ENCODE results near the gene GAPVD1.
"Not testable (repeated sequence)": the region's sequence is repeated elsewhere in the genome, so short reads cannot be mapped to it uniquely, and the experiment has no call there.

GAPVD1 gene

GRCh38 chr9:125261501-125262293 lies at the start of gene GAPVD1:
TSS of gene GAPVD1 (plus strand) at chr9:125261826. CDS start at chr9:125298922, 37,096 bp downstream.
- peak; percentile 97 for ATAC-seq (replicated peaks)
- H3K27ac Mint-ChIP-seq = peak within 1 kb of the TSS; percentile 99
- DNase-seq = peak; percentile 92
- H3K4me1 Mint-ChIP-seq = peaks cover 22 to 50% of the 10 kb centered on the region in 2 donors
- H3K36me3 Mint-ChIP-seq = peaks cover 8 to 26% of the 10 kb centered on the region in 2 donors
- peak within 1 kb of the TSS; percentile 98 to 99 for H3K4me3 Mint-ChIP-seq
- H3K9me3 Mint-ChIP-seq = no peaks in the 10 kb centered on the region
- H3K27me3 Mint-ChIP-seq = no peaks in the 10 kb centered on the region

GRCh38 chr9:125214186-125214585 lies 47.4 kb upstream of the GAPVD1 start:
- H3K36me3 Mint-ChIP-seq = peaks cover 28 to 48% of the 10 kb centered on the region in 2 donors
- ATAC-seq (replicated peaks) (no peak), DNase-seq (no peak)
- no peaks in the 10 kb centered on the region for H3K27me3 Mint-ChIP-seq
- no peak overlapping the region for H3K27ac Mint-ChIP-seq
- peaks cover 0 to 2% of the 10 kb centered on the region in 2 donors for H3K4me1 Mint-ChIP-seq
- H3K9me3 Mint-ChIP-seq = no peaks in the 10 kb centered on the region
- no peak overlapping the region for H3K4me3 Mint-ChIP-seq

GRCh38 chr9:125218621-125219020 lies 43.0 kb upstream of the GAPVD1 start:
- no peak for DNase-seq
- H3K36me3 Mint-ChIP-seq = peaks cover 23 to 44% of the 10 kb centered on the region in 2 donors

GRCh38 chr9:125224858-125225257 lies 36.8 kb upstream of the GAPVD1 start:
- H3K4me1 Mint-ChIP-seq; H3K27ac Mint-ChIP-seq; H3K4me3 Mint-ChIP-seq; H3K27me3 Mint-ChIP-seq; H3K9me3 Mint-ChIP-seq; DNase-seq; ATAC-seq (replicated peaks): not testable (repeated sequence)
- H3K36me3 Mint-ChIP-seq = peaks cover 10 to 29% of the 10 kb centered on the region in 2 donors

More at GRCh38 chr9:125218621-125219020, 43.0 kb upstream of the GAPVD1 start:
- no peaks in the 10 kb centered on the region for H3K4me1 Mint-ChIP-seq
- H3K27ac Mint-ChIP-seq = no peak overlapping the region
- H3K9me3 Mint-ChIP-seq = no peaks in the 10 kb centered on the region
- no peak for ATAC-seq (replicated peaks)
- H3K27me3 Mint-ChIP-seq = no peaks in the 10 kb centered on the region
- H3K4me3 Mint-ChIP-seq = no peak overlapping the region

GRCh38 chr9:125227761-125228160 lies 33.9 kb upstream of the GAPVD1 start:
- Mint-ChIP-seq H3K4me1 (no peaks in the 10 kb centered on the region), H3K27me3 (no peaks in the 10 kb centered on the region), H3K9me3 (no peaks in the 10 kb centered on the region), H3K36me3 (peaks cover 11 to 23% of the 10 kb centered on the region in 2 donors), H3K27ac (no peak overlapping the region), H3K4me3 (no peak overlapping the region)
- ATAC-seq (replicated peaks) (no peak), DNase-seq (no peak)

- Mint-ChIP-seq H3K9me3 (no peaks in the 10 kb centered on the region), H3K4me1 (peaks cover 20 to 35% of the 10 kb centered on the region in 2 donors), H3K4me3 (no peak overlapping the region), H3K27me3 (no peaks in the 10 kb centered on the region), H3K36me3 (peaks cover 30 to 53% of the 10 kb centered on the region in 2 donors), H3K27ac (no peak overlapping the region)
- ATAC-seq (replicated peaks) (no peak), DNase-seq (no peak)
Observed at GRCh38 chr9:125233678-125234077, 27.9 kb upstream of the GAPVD1 start.

- H3K27ac Mint-ChIP-seq; ATAC-seq (replicated peaks); H3K4me3 Mint-ChIP-seq; DNase-seq; H3K9me3 Mint-ChIP-seq; H3K27me3 Mint-ChIP-seq: not testable (repeated sequence)
- Mint-ChIP-seq H3K36me3 (peaks cover 35 to 57% of the 10 kb centered on the region in 2 donors), H3K4me1 (peaks cover 23 to 39% of the 10 kb centered on the region in 2 donors)
Observed at GRCh38 chr9:125234099-125234498, 27.5 kb upstream of the GAPVD1 start.

GRCh38 chr9:125235804-125236519 lies 25.7 kb upstream of the GAPVD1 start:
- ATAC-seq (replicated peaks) (no peak), DNase-seq (no peak)
- peak overlapping the region; percentile 23 to 38 for H3K4me3 Mint-ChIP-seq
- peaks cover 37 to 52% of the 10 kb centered on the region in 2 donors for H3K36me3 Mint-ChIP-seq
- no peaks in the 10 kb centered on the region for H3K9me3 Mint-ChIP-seq
- peaks cover 26 to 48% of the 10 kb centered on the region in 2 donors for H3K4me1 Mint-ChIP-seq
- H3K27ac Mint-ChIP-seq = peak overlapping the region; percentile 67
- H3K27me3 Mint-ChIP-seq = no peaks in the 10 kb centered on the region

- H3K27me3 Mint-ChIP-seq; DNase-seq; ATAC-seq (replicated peaks); H3K9me3 Mint-ChIP-seq: not testable (repeated sequence)
- Mint-ChIP-seq H3K36me3 (peaks cover 40 to 56% of the 10 kb centered on the region in 2 donors), H3K4me3 (peak overlapping the region; percentile 38 to 60), H3K4me1 (peaks cover 29 to 51% of the 10 kb centered on the region in 2 donors), H3K27ac (peak overlapping the region; percentile 51)
Observed at GRCh38 chr9:125236520-125237159, 25.0 kb upstream of the GAPVD1 start.

GRCh38 chr9:125238127-125238914 lies 23.3 kb upstream of the GAPVD1 start:
- peaks cover 40 to 50% of the 10 kb centered on the region in 2 donors for H3K36me3 Mint-ChIP-seq
- peaks cover 29 to 55% of the 10 kb centered on the region in 2 donors for H3K4me1 Mint-ChIP-seq
- H3K9me3 Mint-ChIP-seq = no peaks in the 10 kb centered on the region
- peak overlapping the region; percentile 90 to 97 for H3K4me3 Mint-ChIP-seq
- ATAC-seq (replicated peaks) (no peak), DNase-seq (no peak)
- H3K27ac Mint-ChIP-seq = peak overlapping the region; percentile 67
- no peaks in the 10 kb centered on the region for H3K27me3 Mint-ChIP-seq

GRCh38 chr9:125238915-125239446 lies 22.6 kb upstream of the GAPVD1 start:
- Mint-ChIP-seq H3K4me3 (peak overlapping the region; percentile 90 to 97), H3K9me3 (no peaks in the 10 kb centered on the region), H3K27ac (peak overlapping the region; percentile 84), H3K4me1 (peaks cover 29 to 55% of the 10 kb centered on the region in 2 donors), H3K27me3 (no peaks in the 10 kb centered on the region), H3K36me3 (peaks cover 40 to 45% of the 10 kb centered on the region in 2 donors)
- no peak for DNase-seq
- ATAC-seq (replicated peaks) = no peak

GRCh38 chr9:125239631-125240597 lies 21.7 kb upstream of the GAPVD1 start:
- peak overlapping the region; percentile 90 to 97 for H3K4me3 Mint-ChIP-seq
- ATAC-seq (replicated peaks) (no peak), DNase-seq (no peak)
- H3K4me1 Mint-ChIP-seq = peaks cover 29 to 55% of the 10 kb centered on the region in 2 donors
- H3K9me3 Mint-ChIP-seq = no peaks in the 10 kb centered on the region
- H3K36me3 Mint-ChIP-seq = peaks cover 40 to 45% of the 10 kb centered on the region in 2 donors
- no peaks in the 10 kb centered on the region for H3K27me3 Mint-ChIP-seq
- H3K27ac Mint-ChIP-seq = peak overlapping the region; percentile 59

All from stimulated activated naive B cell treated with anti-CD40 and anti-IgM and Interleukin-4, amounts not matched to agents 10 μg/mL and 1 μg/mL and 100 μg/mL, for 72 hours (primary cell).